ENCODE data around the gene EPC2.
"Not testable (repeated sequence)": the region's sequence is repeated elsewhere in the genome, so short reads cannot be mapped to it uniquely, and the experiment has no call there.

The EPC2 gene

DNA sequence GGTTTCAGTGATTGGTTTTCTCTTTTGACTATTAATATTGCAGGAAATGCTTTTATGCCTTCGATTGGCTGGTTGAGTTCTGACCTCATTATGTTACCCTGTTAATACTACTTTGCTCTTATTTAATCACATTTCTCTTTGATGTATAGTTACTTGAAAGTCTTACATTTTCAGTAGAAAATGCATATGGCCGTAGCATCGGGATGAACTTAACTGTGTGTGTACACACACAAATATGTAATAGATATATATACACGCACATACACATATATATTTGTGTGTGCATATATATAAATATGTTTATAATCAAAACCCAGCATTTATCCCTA, 1.6 kb downstream of the EPC2 start:
- Histone ChIP-seq H2BK120ac (ENCODE audit: low read depth, low read length) (no peak overlapping the region), H3K79me1 (ENCODE audit: low read length) (peaks cover 4% of the 10 kb centered on the region), H3K27me3 (ENCODE audit: insufficient read depth, low read length, poor library complexity) (no peaks in the 10 kb centered on the region), H3K4ac (ENCODE audit: low read depth, low read length) (no peak overlapping the region), H3K4me3 (ENCODE audit: low read length) (no peak overlapping the region), H3K4me1 (ENCODE audit: control insufficient read depth, low read depth, low read length) (no peaks in the 10 kb centered on the region), H3K4me2 (ENCODE audit: low read length) (peak overlapping the region; percentile 95), H3K23ac (ENCODE audit: low read length) (no peak overlapping the region), H4K5ac (ENCODE audit: low read length) (no peak overlapping the region), H4K8ac (ENCODE audit: low read depth, low read length) (no peak overlapping the region), H3K56ac (ENCODE audit: low read length) (peak overlapping the region; percentile 84), H3K9ac (ENCODE audit: low read length) (peak overlapping the region; percentile 69), H3K36me3 (ENCODE audit: control insufficient read depth, insufficient read depth, low read length) (no peaks in the 10 kb centered on the region), H3K18ac (ENCODE audit: low read length) (no peak overlapping the region), H2BK15ac (replicated peaks; ENCODE audit: low read depth) (no peak overlapping the region), H3K27ac (ENCODE audit: low read depth, low read length) (no peak overlapping the region), H2AK5ac (ENCODE audit: low read length) (no peak overlapping the region), H3K79me2 (ENCODE audit: control insufficient read depth, insufficient read depth, low read length) (peaks cover 42% of the 10 kb centered on the region), H2BK5ac (ENCODE audit: low read length) (no peak overlapping the region)
- no CpG with 5 or more reads among the region's 4 CpGs for WGBS (ENCODE audit: extremely low coverage, insufficient coverage, low lambda C conversion rate)
- no peak for DNase-seq

DNA sequence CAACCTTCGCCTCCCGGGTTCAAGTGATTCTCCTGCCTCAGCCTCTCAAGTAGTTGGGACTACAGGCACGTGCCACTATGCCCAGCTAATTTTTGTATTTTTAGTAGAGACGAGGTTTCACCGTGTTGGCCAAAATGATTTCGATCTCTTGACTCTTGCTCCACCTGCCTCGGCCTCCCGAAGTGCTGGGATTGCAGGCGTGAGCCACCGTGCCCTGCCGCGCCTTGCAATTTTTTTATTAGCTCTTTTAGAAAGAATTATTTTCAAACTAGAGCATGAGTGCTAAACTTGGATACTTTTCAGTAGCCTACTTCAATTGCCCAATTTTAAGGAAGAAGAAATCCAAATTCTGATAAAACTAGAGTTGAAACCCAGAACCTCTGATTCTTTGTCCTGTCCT, 3.2 kb downstream of the EPC2 start:
- not testable (repeated sequence) for H3K56ac ChIP-seq (ENCODE audit: low read length)
- WGBS (ENCODE audit: extremely low coverage, insufficient coverage, low lambda C conversion rate): no CpG with 5 or more reads among the region's 12 CpGs

DNA sequence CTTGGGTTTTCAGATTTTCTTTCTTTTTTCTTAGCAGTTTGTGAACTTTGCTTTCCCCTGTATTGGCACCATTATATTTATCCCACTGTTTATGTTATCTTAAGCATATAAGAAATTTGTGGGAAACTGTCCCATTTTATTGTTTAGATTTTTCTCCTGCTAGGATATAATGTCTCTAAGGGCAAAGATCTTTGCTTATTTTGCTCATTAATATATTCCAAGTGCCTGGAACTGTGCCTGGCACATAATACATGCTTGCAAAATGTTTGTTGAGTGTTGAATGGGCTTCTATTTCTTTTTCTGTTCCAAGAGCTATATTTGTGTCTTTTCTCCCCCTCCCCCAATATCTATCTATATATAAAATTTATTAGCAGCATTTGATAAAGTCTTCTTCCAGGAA, 5.4 kb downstream of the EPC2 start:
- no peak overlapping the region for H3K56ac ChIP-seq (ENCODE audit: low read length)
- no peak overlapping the region for H4K5ac ChIP-seq (ENCODE audit: low read length)
- H3K18ac ChIP-seq (ENCODE audit: low read length): no peak overlapping the region
- H3K4me1 ChIP-seq (ENCODE audit: control insufficient read depth, low read depth, low read length): peaks cover 5% of the 10 kb centered on the region
- H2BK15ac ChIP-seq (replicated peaks; ENCODE audit: low read depth): no peak overlapping the region
- no peak overlapping the region for H2AK5ac ChIP-seq (ENCODE audit: low read length)
- H3K36me3 ChIP-seq (ENCODE audit: control insufficient read depth, insufficient read depth, low read length): no peaks in the 10 kb centered on the region
- H2BK5ac ChIP-seq (ENCODE audit: low read length): no peak overlapping the region
- no peak overlapping the region for H3K4me2 ChIP-seq (ENCODE audit: low read length)
- no peak overlapping the region for H3K23ac ChIP-seq (ENCODE audit: low read length)
- no peak for DNase-seq
- H3K27ac ChIP-seq (ENCODE audit: low read depth, low read length): no peak overlapping the region
- H3K9ac ChIP-seq (ENCODE audit: low read length): no peak overlapping the region
- H3K79me1 ChIP-seq (ENCODE audit: low read length): peaks cover 10% of the 10 kb centered on the region
- no peaks in the 10 kb centered on the region for H3K27me3 ChIP-seq (ENCODE audit: insufficient read depth, low read length, poor library complexity)
- peaks cover 72% of the 10 kb centered on the region for H3K79me2 ChIP-seq (ENCODE audit: control insufficient read depth, insufficient read depth, low read length)
- no peak overlapping the region for H3K4me3 ChIP-seq (ENCODE audit: low read length)
- H2BK120ac ChIP-seq (ENCODE audit: low read depth, low read length): no peak overlapping the region
- no peak overlapping the region for H3K4ac ChIP-seq (ENCODE audit: low read depth, low read length)
- H4K8ac ChIP-seq (ENCODE audit: low read depth, low read length): no peak overlapping the region

More for the DNA sequence above, 3.2 kb downstream of the EPC2 start:
- H4K5ac ChIP-seq (ENCODE audit: low read length); H3K4ac ChIP-seq (ENCODE audit: low read depth, low read length); H2BK15ac ChIP-seq (replicated peaks; ENCODE audit: low read depth); H2AK5ac ChIP-seq (ENCODE audit: low read length); H3K4me3 ChIP-seq (ENCODE audit: low read length); H2BK120ac ChIP-seq (ENCODE audit: low read depth, low read length); H3K27me3 ChIP-seq (ENCODE audit: insufficient read depth, low read length, poor library complexity); H3K9ac ChIP-seq (ENCODE audit: low read length); H3K18ac ChIP-seq (ENCODE audit: low read length); H3K79me1 ChIP-seq (ENCODE audit: low read length); H4K8ac ChIP-seq (ENCODE audit: low read depth, low read length); H3K23ac ChIP-seq (ENCODE audit: low read length); H2BK5ac ChIP-seq (ENCODE audit: low read length); H3K4me1 ChIP-seq (ENCODE audit: control insufficient read depth, low read depth, low read length); H3K4me2 ChIP-seq (ENCODE audit: low read length); H3K36me3 ChIP-seq (ENCODE audit: control insufficient read depth, insufficient read depth, low read length); H3K27ac ChIP-seq (ENCODE audit: low read depth, low read length); DNase-seq: not testable (repeated sequence)
- H3K79me2 ChIP-seq (ENCODE audit: control insufficient read depth, insufficient read depth, low read length): peaks cover 52% of the 10 kb centered on the region

DNA sequence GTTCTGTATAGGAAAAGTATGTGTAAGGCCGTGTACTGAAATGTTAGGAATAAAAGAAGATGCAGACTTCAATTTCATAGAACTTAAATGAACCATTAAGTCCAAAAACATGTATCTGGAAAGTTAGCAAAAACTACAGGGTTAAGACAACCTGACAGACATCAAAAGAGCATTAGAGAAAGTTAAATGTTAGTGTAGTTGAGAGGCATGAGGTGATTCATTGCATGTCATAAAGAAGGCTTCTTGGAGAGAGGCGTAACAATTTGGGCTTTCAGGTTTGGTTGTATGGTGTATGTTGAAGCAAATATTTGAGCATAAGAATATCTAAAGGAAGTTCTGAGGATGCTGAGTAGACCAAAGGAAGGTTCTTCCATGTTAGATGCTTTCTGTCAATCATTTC, 6.3 kb downstream of the EPC2 start:
- WGBS (ENCODE audit: extremely low coverage, insufficient coverage, low lambda C conversion rate): no CpG with 5 or more reads among the region's 2 CpGs
- H3K23ac ChIP-seq (ENCODE audit: low read length): no peak overlapping the region

DNA sequence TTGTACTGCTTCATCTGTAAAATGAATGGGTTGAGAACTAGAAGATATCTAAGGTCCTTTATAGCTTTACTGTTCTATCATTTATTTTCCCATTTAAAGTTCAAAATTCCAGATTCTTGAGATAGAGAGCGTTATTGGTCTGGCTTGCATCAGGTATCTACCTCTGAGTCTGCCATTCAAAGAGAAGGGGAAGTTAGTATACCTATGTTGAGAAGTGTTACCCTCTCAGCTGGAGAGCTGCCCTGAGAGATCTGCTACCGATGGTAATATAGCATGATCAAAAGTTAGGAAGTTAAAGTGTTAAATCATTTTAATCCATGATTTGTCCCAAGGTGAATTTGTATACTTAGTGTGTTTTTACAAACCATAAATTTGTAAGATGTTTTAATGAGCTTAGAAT, 7.4 kb downstream of the EPC2 start:
- peaks cover 5% of the 10 kb centered on the region for H3K4me1 ChIP-seq (ENCODE audit: control insufficient read depth, low read depth, low read length)
- H2BK15ac ChIP-seq (replicated peaks; ENCODE audit: low read depth): no peak overlapping the region
- H3K23ac ChIP-seq (ENCODE audit: low read length): no peak overlapping the region
- H2BK120ac ChIP-seq (ENCODE audit: low read depth, low read length): no peak overlapping the region
- no peak overlapping the region for H4K5ac ChIP-seq (ENCODE audit: low read length)
- no peak overlapping the region for H3K4me3 ChIP-seq (ENCODE audit: low read length)
- WGBS (ENCODE audit: extremely low coverage, insufficient coverage, low lambda C conversion rate): no CpG with 5 or more reads among the region's 2 CpGs
- DNase-seq: no peak
- H3K36me3 ChIP-seq (ENCODE audit: control insufficient read depth, insufficient read depth, low read length): no peaks in the 10 kb centered on the region
- no peak overlapping the region for H3K56ac ChIP-seq (ENCODE audit: low read length)
- H3K27me3 ChIP-seq (ENCODE audit: insufficient read depth, low read length, poor library complexity): no peaks in the 10 kb centered on the region
- no peak overlapping the region for H4K8ac ChIP-seq (ENCODE audit: low read depth, low read length)
- no peak overlapping the region for H3K4ac ChIP-seq (ENCODE audit: low read depth, low read length)
- H2BK5ac ChIP-seq (ENCODE audit: low read length): no peak overlapping the region
- H3K79me2 ChIP-seq (ENCODE audit: control insufficient read depth, insufficient read depth, low read length): peaks cover 74% of the 10 kb centered on the region
- H3K4me2 ChIP-seq (ENCODE audit: low read length): no peak overlapping the region
- no peak overlapping the region for H2AK5ac ChIP-seq (ENCODE audit: low read length)
- no peak overlapping the region for H3K9ac ChIP-seq (ENCODE audit: low read length)
- H3K79me1 ChIP-seq (ENCODE audit: low read length): peaks cover 8% of the 10 kb centered on the region
- H3K18ac ChIP-seq (ENCODE audit: low read length): no peak overlapping the region
- no peak overlapping the region for H3K27ac ChIP-seq (ENCODE audit: low read depth, low read length)

More for the DNA sequence above, 6.3 kb downstream of the EPC2 start:
- Histone ChIP-seq H4K5ac (ENCODE audit: low read length) (no peak overlapping the region), H3K56ac (ENCODE audit: low read length) (no peak overlapping the region), H3K4me3 (ENCODE audit: low read length) (no peak overlapping the region), H3K36me3 (ENCODE audit: control insufficient read depth, insufficient read depth, low read length) (no peaks in the 10 kb centered on the region), H3K4ac (ENCODE audit: low read depth, low read length) (no peak overlapping the region), H2BK5ac (ENCODE audit: low read length) (no peak overlapping the region), H4K8ac (ENCODE audit: low read depth, low read length) (no peak overlapping the region), H3K18ac (ENCODE audit: low read length) (no peak overlapping the region), H3K27me3 (ENCODE audit: insufficient read depth, low read length, poor library complexity) (no peaks in the 10 kb centered on the region), H2BK120ac (ENCODE audit: low read depth, low read length) (no peak overlapping the region), H3K4me2 (ENCODE audit: low read length) (no peak overlapping the region), H3K9ac (ENCODE audit: low read length) (no peak overlapping the region), H3K79me2 (ENCODE audit: control insufficient read depth, insufficient read depth, low read length) (peaks cover 74% of the 10 kb centered on the region), H3K79me1 (ENCODE audit: low read length) (peaks cover 9% of the 10 kb centered on the region), H2AK5ac (ENCODE audit: low read length) (no peak overlapping the region), H2BK15ac (replicated peaks; ENCODE audit: low read depth) (no peak overlapping the region), H3K27ac (ENCODE audit: low read depth, low read length) (no peak overlapping the region), H3K4me1 (ENCODE audit: control insufficient read depth, low read depth, low read length) (peaks cover 5% of the 10 kb centered on the region)
- no peak for DNase-seq

DNA sequence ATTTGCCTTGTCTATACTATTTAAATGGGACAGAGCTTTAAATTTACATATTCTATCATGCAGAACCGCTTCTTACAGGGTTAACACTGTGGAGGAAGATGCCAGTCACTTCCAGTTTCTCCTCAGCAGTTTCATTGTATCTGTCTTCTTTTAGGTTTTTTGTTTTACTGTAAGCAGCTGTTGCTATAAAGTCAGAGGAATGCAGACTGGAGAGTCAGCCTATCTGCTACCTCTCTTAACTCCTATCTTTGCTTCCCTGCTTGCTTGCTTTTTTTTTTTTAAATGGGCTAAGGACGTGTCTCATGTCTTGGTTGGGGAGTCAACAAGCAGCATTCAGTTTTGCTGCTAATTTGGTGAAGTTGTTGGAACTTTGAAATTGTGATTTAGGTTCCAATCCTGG, 8.9 kb downstream of the EPC2 start:
- Histone ChIP-seq H2BK15ac (replicated peaks; ENCODE audit: low read depth) (no peak overlapping the region), H3K27ac (ENCODE audit: low read depth, low read length) (no peak overlapping the region), H2BK120ac (ENCODE audit: low read depth, low read length) (no peak overlapping the region), H3K4me1 (ENCODE audit: control insufficient read depth, low read depth, low read length) (peaks cover 5% of the 10 kb centered on the region), H3K9ac (ENCODE audit: low read length) (no peak overlapping the region), H3K18ac (ENCODE audit: low read length) (no peak overlapping the region), H2BK5ac (ENCODE audit: low read length) (no peak overlapping the region), H4K5ac (ENCODE audit: low read length) (no peak overlapping the region), H3K23ac (ENCODE audit: low read length) (no peak overlapping the region), H3K79me1 (ENCODE audit: low read length) (peaks cover 12% of the 10 kb centered on the region), H3K4ac (ENCODE audit: low read depth, low read length) (no peak overlapping the region), H2AK5ac (ENCODE audit: low read length) (no peak overlapping the region), H3K27me3 (ENCODE audit: insufficient read depth, low read length, poor library complexity) (no peaks in the 10 kb centered on the region), H3K56ac (ENCODE audit: low read length) (peak overlapping the region; percentile 26), H3K4me2 (ENCODE audit: low read length) (no peak overlapping the region), H4K8ac (ENCODE audit: low read depth, low read length) (no peak overlapping the region), H3K4me3 (ENCODE audit: low read length) (no peak overlapping the region), H3K79me2 (ENCODE audit: control insufficient read depth, insufficient read depth, low read length) (peaks cover 78% of the 10 kb centered on the region), H3K36me3 (ENCODE audit: control insufficient read depth, insufficient read depth, low read length) (no peaks in the 10 kb centered on the region)
- whole genome bisulfite sequencing (ENCODE audit: extremely low coverage, insufficient coverage, low lambda C conversion rate): no CpG with 5 or more reads among the region's 2 CpGs
- peak; percentile 37 for DNase-seq
